Panc1 (cell line): ENCODE measurements around the gene NOX5.

Experiments
- POLR2AphosphoS5 ChIP-seq: IDR thresholded peaks from 2 replicates; pipeline ENCODE4 v1.6.1; 2012; ENCODE audit warnings: mild to moderate bottlenecking, low read depth, low read length, moderate library complexity
- TF ChIP-seq, protein P1 (sequence below): fragments of 450-650 bp; IDR thresholded peaks from 2 replicates; pipeline ENCODE4 v1.5.1; 2017; ENCODE audit warnings: mild to moderate bottlenecking

DNA sequence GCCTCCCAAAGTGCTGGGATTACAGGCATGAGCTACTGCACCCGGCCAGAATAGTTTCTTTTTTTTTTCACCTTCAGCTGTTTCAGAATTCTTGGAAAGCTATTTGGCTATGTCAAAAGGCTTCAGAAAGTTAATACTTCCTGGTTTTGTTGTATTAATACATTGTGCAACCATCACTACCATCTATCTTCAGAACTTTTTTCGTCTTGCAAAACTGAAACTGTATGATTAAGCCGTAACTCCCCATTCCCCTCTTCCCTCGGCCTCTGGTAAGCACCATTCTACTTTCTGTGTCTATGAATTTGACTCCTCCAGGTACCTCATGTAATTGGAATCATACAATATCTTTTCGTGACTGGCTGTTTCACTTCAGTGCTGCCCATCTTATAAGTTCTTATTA is 5.2 kb upstream of the NOX5 start:
- TF ChIP-seq, protein P1, sequence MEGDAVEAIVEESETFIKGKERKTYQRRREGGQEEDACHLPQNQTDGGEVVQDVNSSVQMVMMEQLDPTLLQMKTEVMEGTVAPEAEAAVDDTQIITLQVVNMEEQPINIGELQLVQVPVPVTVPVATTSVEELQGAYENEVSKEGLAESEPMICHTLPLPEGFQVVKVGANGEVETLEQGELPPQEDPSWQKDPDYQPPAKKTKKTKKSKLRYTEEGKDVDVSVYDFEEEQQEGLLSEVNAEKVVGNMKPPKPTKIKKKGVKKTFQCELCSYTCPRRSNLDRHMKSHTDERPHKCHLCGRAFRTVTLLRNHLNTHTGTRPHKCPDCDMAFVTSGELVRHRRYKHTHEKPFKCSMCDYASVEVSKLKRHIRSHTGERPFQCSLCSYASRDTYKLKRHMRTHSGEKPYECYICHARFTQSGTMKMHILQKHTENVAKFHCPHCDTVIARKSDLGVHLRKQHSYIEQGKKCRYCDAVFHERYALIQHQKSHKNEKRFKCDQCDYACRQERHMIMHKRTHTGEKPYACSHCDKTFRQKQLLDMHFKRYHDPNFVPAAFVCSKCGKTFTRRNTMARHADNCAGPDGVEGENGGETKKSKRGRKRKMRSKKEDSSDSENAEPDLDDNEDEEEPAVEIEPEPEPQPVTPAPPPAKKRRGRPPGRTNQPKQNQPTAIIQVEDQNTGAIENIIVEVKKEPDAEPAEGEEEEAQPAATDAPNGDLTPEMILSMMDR, result no peak
- TF ChIP-seq POLR2AphosphoS5, result no peak
